ENCODE measurements around the gene FBLN2. TPM values are rescaled to one million over a fixed set of nuclear protein-coding genes. Genes with fewer than 3 reads are reported as not detected.

FBLN2 gene
- total and polyA plus RNA-seq, 2 donors, result 12.2 to 15.3 TPM

DNA sequence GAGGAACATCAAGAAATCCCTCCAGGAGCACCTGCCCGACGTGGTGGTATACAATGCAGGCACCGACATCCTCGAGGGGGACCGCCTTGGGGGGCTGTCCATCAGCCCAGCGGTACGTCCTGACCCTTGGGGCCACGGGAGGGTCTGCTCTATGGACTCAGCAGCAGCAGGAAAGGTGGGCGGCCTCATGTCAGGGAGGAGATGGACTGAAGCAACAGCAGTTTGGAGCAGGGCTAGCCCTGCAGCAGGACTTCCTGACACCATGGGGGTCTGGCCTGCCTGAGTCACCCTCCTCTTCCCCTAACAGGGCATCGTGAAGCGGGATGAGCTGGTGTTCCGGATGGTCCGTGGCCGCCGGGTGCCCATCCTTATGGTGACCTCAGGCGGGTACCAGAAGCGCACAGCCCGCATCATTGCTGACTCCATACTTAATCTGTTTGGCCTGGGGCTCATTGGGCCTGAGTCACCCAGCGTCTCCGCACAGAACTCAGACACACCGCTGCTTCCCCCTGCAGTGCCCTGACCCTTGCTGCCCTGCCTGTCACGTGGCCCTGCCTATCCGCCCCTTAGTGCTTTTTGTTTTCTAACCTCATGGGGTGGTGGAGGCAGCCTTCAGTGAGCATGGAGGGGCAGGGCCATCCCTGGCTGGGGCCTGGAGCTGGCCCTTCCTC lies 44.6 kb upstream of the FBLN2 start:
- H3K4me3 ChIP-seq (ENCODE audit: low read length in 2 of 2), result no peak overlapping the region
- no peak overlapping the region for H3K27ac ChIP-seq (ENCODE audit: low read depth in 1 of 2, low read length in 1 of 2)
- H3K36me3 ChIP-seq (ENCODE audit: control insufficient read depth in 2 of 2, insufficient read depth in 2 of 2, low read length in 1 of 2), result no peaks in the 10 kb centered on the region
- H3K9me3 ChIP-seq (ENCODE audit: control insufficient read depth in 2 of 2, insufficient read depth in 1 of 2, low read length in 1 of 2), result no peaks in the 10 kb centered on the region
- H3K4me1 ChIP-seq (ENCODE audit: control insufficient read depth in 2 of 2, insufficient read depth in 2 of 2, low read length in 2 of 2), result peaks cover 0 to 10% of the 10 kb centered on the region in 2 donors
- DNase-seq (ENCODE audit: low read depth in 6 of 9, low spot score in 9 of 9), result no peak
- H3K27me3 ChIP-seq (ENCODE audit: control insufficient read depth in 2 of 2, insufficient read depth in 1 of 2, low read length in 1 of 2), result no peaks in the 10 kb centered on the region
- WGBS, result 97% methylated on average over 23 of the region's 23 CpGs

DNA sequence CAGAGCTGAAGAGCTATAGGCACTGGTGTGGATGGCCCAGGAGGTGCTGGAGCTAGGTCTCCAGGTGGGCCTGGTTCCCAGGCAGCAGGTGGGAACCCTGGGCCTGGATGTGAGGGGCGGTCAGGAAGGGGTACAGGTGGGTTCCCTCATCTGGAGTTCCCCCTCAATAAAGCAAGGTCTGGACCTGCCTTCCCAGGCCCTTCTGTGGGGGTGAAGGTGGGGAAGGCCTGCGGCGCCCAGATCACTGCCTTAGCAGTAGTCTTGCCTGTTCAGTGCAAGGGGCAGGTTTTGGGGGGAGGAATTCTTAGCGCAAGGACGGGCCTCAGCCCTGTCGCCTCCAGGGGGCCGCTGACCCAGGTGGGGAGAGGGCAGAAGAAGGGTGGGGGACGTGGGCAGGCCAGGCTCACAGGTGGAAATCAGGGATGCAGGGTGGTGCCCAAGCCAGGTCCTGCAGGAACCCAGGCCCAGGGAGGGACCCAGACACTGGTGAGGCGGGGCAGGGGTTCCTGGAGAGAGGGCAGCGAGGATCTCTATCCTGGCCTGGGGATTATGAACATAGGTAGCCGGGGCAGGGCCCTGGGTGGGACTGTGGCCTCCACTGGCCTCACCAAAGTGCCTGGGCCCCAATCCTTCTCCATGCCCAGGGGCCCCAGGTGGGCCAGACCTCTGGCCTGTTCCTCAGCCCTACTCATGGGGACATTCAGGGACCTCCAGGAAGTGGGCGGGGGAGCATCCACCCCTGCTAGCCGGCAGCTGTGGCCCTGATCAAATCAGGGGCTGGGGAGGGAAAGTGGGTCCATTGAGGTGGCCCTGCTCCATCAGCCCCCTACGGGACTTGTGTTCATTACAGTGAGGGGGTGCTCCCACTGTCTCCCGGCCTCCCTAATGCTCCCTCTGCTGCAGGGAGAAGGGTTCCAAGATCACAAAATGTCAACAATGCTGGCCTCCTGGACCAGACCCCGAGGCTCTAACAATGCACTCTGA lies 43.5 kb upstream of the FBLN2 start:
- WGBS, result 97% methylated on average over 16 of the region's 16 CpGs
- no peaks in the 10 kb centered on the region for H3K27me3 ChIP-seq (ENCODE audit: control insufficient read depth in 2 of 2, insufficient read depth in 1 of 2, low read length in 1 of 2)
- peaks cover 0 to 8% of the 10 kb centered on the region in 2 donors for H3K4me1 ChIP-seq (ENCODE audit: control insufficient read depth in 2 of 2, insufficient read depth in 2 of 2, low read length in 2 of 2)
- no peak overlapping the region for H3K4me3 ChIP-seq (ENCODE audit: low read length in 2 of 2)
- H3K36me3 ChIP-seq (ENCODE audit: control insufficient read depth in 2 of 2, insufficient read depth in 2 of 2, low read length in 1 of 2), result no peaks in the 10 kb centered on the region
- no peak overlapping the region for H3K27ac ChIP-seq (ENCODE audit: low read depth in 1 of 2, low read length in 1 of 2)
- no peak for DNase-seq (ENCODE audit: low read depth in 6 of 9, low spot score in 9 of 9)
- no peaks in the 10 kb centered on the region for H3K9me3 ChIP-seq (ENCODE audit: control insufficient read depth in 2 of 2, insufficient read depth in 1 of 2, low read length in 1 of 2)

DNA sequence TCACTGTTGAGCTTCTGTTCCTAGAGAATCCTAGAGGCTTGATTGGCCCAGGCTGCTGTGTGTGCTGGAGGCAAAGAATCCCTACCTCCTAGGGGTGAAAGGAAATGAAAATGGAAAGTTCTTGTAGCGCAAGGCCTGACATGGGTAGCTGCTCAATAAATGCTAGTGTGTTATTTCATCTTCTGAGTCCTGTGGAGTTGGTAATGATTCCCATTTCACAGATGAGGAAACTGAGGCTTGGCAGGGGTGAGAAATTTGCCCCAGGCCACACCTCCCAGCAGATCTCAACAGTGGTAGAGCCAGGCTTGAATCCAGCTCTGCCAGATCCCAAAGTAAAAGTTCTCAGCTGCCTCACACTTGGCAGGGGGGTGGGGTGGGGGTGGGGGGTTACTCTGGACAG lies 42.7 kb upstream of the FBLN2 start:
- H3K27ac ChIP-seq (ENCODE audit: low read depth in 1 of 2, low read length in 1 of 2), result no peak overlapping the region
- H3K9me3 ChIP-seq (ENCODE audit: control insufficient read depth in 2 of 2, insufficient read depth in 1 of 2, low read length in 1 of 2), result no peaks in the 10 kb centered on the region
- no peaks in the 10 kb centered on the region for H3K36me3 ChIP-seq (ENCODE audit: control insufficient read depth in 2 of 2, insufficient read depth in 2 of 2, low read length in 1 of 2)
- no peak for DNase-seq (ENCODE audit: low read depth in 6 of 9, low spot score in 9 of 9)
- peaks cover 0 to 8% of the 10 kb centered on the region in 2 donors for H3K4me1 ChIP-seq (ENCODE audit: control insufficient read depth in 2 of 2, insufficient read depth in 2 of 2, low read length in 2 of 2)
- no peak overlapping the region for H3K4me3 ChIP-seq (ENCODE audit: low read length in 2 of 2)
- 99% methylated on average over 1 of the region's 1 CpG for WGBS
- H3K27me3 ChIP-seq (ENCODE audit: control insufficient read depth in 2 of 2, insufficient read depth in 1 of 2, low read length in 1 of 2), result no peaks in the 10 kb centered on the region

DNA sequence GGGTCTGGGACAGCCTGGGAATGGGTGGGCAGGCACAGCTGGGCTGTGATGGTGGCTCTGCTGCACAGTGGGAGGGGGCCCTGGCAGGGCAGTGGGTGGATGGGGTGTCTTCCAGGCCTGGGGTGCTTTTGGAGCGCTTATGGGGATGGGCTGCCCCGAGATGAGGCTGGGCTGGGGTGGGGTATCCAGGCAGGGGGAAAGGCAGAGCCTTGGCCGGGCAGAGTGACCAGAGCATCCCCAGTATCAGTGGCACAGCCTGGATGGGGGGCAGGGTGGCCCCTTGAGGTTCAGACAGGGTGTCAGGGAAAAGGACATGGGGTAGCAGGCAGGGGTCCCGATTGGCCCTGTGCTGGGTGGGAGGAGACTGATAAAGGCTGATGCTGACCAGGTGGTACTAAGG lies 42.2 kb upstream of the FBLN2 start:
- no peak for DNase-seq (ENCODE audit: low read depth in 6 of 9, low spot score in 9 of 9)
- Histone ChIP-seq H3K4me3 (ENCODE audit: low read length in 2 of 2) (no peak overlapping the region), H3K27ac (ENCODE audit: low read depth in 1 of 2, low read length in 1 of 2) (no peak overlapping the region), H3K36me3 (ENCODE audit: control insufficient read depth in 2 of 2, insufficient read depth in 2 of 2, low read length in 1 of 2) (no peaks in the 10 kb centered on the region), H3K4me1 (ENCODE audit: control insufficient read depth in 2 of 2, insufficient read depth in 2 of 2, low read length in 2 of 2) (peaks cover 0 to 8% of the 10 kb centered on the region in 2 donors), H3K27me3 (ENCODE audit: control insufficient read depth in 2 of 2, insufficient read depth in 1 of 2, low read length in 1 of 2) (no peaks in the 10 kb centered on the region), H3K9me3 (ENCODE audit: control insufficient read depth in 2 of 2, insufficient read depth in 1 of 2, low read length in 1 of 2) (no peaks in the 10 kb centered on the region)
- 90% methylated on average over 4 of the region's 4 CpGs for WGBS

DNA sequence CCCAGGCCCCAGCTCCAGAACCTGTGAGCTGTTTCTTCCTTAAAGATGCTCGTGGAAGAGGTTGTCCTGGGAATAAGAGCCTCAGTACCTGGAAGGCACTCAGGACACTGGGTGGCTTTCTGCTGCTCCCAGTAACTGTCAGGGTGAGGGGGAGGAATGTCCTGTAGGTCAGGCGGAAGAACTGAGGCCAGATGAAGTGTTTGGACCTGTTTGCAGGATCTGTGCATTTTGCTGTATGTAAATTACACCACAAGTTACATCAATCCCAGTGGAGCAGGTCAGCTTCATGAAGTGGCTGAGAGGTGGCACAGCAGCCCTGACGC lies 41.7 kb upstream of the FBLN2 start:
- Histone ChIP-seq H3K27ac (ENCODE audit: low read depth in 1 of 2, low read length in 1 of 2) (no peak overlapping the region), H3K4me1 (ENCODE audit: control insufficient read depth in 2 of 2, insufficient read depth in 2 of 2, low read length in 2 of 2) (peaks cover 0 to 8% of the 10 kb centered on the region in 2 donors), H3K36me3 (ENCODE audit: control insufficient read depth in 2 of 2, insufficient read depth in 2 of 2, low read length in 1 of 2) (no peaks in the 10 kb centered on the region), H3K27me3 (ENCODE audit: control insufficient read depth in 2 of 2, insufficient read depth in 1 of 2, low read length in 1 of 2) (no peaks in the 10 kb centered on the region), H3K9me3 (ENCODE audit: control insufficient read depth in 2 of 2, insufficient read depth in 1 of 2, low read length in 1 of 2) (no peaks in the 10 kb centered on the region), H3K4me3 (ENCODE audit: low read length in 2 of 2) (no peak overlapping the region)
- WGBS, result 94% methylated on average over 3 of the region's 3 CpGs
- DNase-seq (ENCODE audit: low read depth in 6 of 9, low spot score in 9 of 9), result no peak

DNA sequence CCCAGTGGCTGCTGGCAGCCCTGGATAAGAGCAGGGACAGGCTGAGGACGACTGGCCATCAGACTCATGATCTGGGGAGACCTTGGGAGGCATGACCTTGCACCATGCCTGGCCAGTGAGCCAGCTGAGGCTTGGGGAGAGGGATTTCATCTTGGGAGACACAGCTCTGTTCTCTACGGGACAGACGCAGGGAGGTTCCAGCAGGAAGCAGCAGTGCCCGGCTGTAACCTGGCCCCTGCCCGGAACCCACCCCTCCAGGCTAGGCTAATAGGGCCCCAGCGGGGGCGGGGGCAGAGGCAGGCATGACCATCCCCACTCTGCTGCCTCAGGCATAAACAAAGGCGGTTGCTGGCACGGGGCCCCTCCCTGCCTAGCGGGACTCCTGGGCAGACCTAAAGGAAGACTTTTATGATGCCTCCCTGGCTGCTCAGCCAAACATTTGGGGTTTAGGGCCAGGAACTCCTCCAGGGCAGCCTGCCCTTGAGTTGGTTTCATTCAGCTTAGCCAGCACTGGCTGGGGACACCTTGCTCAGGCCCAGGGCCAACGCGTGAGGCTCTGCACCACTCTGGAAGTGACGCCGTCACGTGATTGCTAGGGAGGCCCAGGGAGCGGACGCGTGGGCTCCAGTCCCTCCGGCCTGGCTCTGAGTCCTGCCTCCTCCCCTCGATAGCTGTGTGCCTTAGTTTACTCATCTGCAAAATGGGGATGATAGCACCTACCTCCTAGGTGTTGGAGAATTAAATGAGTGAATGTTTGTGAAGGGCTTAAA lies 41.2 kb upstream of the FBLN2 start:
- Histone ChIP-seq H3K4me3 (ENCODE audit: low read length in 2 of 2) (no peak overlapping the region), H3K36me3 (ENCODE audit: control insufficient read depth in 2 of 2, insufficient read depth in 2 of 2, low read length in 1 of 2) (no peaks in the 10 kb centered on the region), H3K27me3 (ENCODE audit: control insufficient read depth in 2 of 2, insufficient read depth in 1 of 2, low read length in 1 of 2) (no peaks in the 10 kb centered on the region), H3K27ac (ENCODE audit: low read depth in 1 of 2, low read length in 1 of 2) (no peak overlapping the region), H3K9me3 (ENCODE audit: control insufficient read depth in 2 of 2, insufficient read depth in 1 of 2, low read length in 1 of 2) (no peaks in the 10 kb centered on the region), H3K4me1 (ENCODE audit: control insufficient read depth in 2 of 2, insufficient read depth in 2 of 2, low read length in 2 of 2) (peaks cover 0 to 8% of the 10 kb centered on the region in 2 donors)
- no peak for DNase-seq (ENCODE audit: low read depth in 6 of 9, low spot score in 9 of 9)
- WGBS, result 80% methylated on average over 20 of the region's 20 CpGs

DNA sequence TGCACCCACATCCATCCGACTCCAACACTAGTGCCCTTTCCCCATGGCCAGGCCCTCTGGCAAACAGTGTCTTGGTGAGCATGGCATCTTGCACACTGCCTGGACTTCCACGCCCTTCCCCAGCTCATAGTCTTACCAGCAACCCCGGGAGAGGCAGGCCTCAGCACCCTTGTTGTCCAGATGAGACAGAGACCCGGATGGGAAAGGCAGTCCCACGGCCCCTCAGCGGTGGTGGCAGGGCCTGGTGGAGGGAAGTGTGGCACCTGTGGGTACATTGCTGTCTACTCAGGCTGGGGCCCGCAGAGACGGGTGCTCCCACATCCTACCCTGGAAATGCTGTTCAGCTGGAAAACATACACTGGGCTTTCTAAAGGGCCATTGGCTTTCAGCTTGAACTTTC lies 40.4 kb upstream of the FBLN2 start:
- no peaks in the 10 kb centered on the region for H3K36me3 ChIP-seq (ENCODE audit: control insufficient read depth in 2 of 2, insufficient read depth in 2 of 2, low read length in 1 of 2)
- H3K27me3 ChIP-seq (ENCODE audit: control insufficient read depth in 2 of 2, insufficient read depth in 1 of 2, low read length in 1 of 2), result no peaks in the 10 kb centered on the region
- peaks cover 0 to 8% of the 10 kb centered on the region in 2 donors for H3K4me1 ChIP-seq (ENCODE audit: control insufficient read depth in 2 of 2, insufficient read depth in 2 of 2, low read length in 2 of 2)
- DNase-seq (ENCODE audit: low read depth in 6 of 9, low spot score in 9 of 9), result no peak
- no peak overlapping the region for H3K4me3 ChIP-seq (ENCODE audit: low read length in 2 of 2)
- no peaks in the 10 kb centered on the region for H3K9me3 ChIP-seq (ENCODE audit: control insufficient read depth in 2 of 2, insufficient read depth in 1 of 2, low read length in 1 of 2)
- H3K27ac ChIP-seq (ENCODE audit: low read depth in 1 of 2, low read length in 1 of 2), result no peak overlapping the region
- WGBS, result 99% methylated on average over 8 of the region's 8 CpGs

DNA sequence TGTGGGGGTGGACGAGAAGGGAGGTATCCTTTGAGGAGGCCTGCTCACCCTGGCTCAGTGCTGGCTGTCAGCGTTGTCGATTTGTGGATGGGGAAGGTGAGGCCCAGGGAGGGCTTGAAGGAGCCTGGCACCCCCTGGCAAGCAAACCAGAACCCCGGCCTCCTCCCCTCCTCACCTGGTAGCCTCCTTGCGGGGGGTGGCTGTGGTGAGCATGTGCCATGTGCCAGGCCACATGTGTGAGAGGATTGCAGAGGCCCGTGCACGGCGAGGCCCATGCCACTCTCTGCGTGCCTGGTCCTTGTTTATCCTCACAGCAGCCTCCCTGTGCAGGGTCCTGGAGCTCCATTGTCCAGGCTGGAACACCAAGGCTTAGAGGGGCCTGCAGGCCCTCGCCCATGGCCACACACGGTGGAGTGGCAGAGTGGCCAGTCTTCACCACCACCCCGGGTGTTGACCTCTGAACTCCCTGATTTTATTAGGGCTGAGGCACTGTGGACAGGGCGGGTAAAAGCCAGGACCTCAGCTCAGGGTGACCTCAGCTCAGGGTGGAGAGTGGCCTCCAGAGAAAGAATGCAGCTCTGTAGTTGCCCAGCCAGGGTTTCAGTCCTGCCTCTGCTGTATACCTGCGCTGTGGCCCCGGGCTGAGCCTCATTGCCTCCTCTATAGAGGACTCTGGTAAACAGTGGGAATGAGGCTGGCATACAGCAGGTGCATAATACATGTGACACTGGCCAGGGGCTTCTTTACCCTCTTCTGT lies 39.7 kb upstream of the FBLN2 start:
- H3K27me3 ChIP-seq (ENCODE audit: control insufficient read depth in 2 of 2, insufficient read depth in 1 of 2, low read length in 1 of 2), result no peaks in the 10 kb centered on the region
- H3K27ac ChIP-seq (ENCODE audit: low read depth in 1 of 2, low read length in 1 of 2), result no peak overlapping the region
- H3K4me1 ChIP-seq (ENCODE audit: control insufficient read depth in 2 of 2, insufficient read depth in 2 of 2, low read length in 2 of 2), result peaks cover 0 to 8% of the 10 kb centered on the region in 2 donors
- no peak for DNase-seq (ENCODE audit: low read depth in 6 of 9, low spot score in 9 of 9)
- no peaks in the 10 kb centered on the region for H3K36me3 ChIP-seq (ENCODE audit: control insufficient read depth in 2 of 2, insufficient read depth in 2 of 2, low read length in 1 of 2)
- no peaks in the 10 kb centered on the region for H3K9me3 ChIP-seq (ENCODE audit: control insufficient read depth in 2 of 2, insufficient read depth in 1 of 2, low read length in 1 of 2)
- WGBS, result 90% methylated on average over 15 of the region's 15 CpGs
- H3K4me3 ChIP-seq (ENCODE audit: low read length in 2 of 2), result no peak overlapping the region
